B cell (primary cell): Measurements from ENCODE around the gene GLIS1. TPM values are rescaled to one million over a fixed set of nuclear protein-coding genes. Genes with fewer than 3 reads are reported as not detected.

Experiments used
- ATAC-seq: fragments of 200-7000 bp; cut with Tn5 transposase; one replicate; pipeline ENCODE4 v1.10.0; 2021; ENCODE audit warnings: low read depth, mild to moderate bottlenecking, moderate number of reproducible peaks, moderate library complexity
- CTCF ChIA-PET: fragments of 350-600 bp; sonication (Branson Sonifier 250); formaldehyde crosslinking; loops from one replicate; lab custom pipeline; 2021; ENCODE audit warnings: antibody characterized with exemption, inconsistent platforms; lab: Charles Lee
- POLR2A ChIA-PET: fragments of 350-600 bp; sonication (Branson Sonifier 250); formaldehyde crosslinking; loops from one replicate; lab custom pipeline; 2021; ENCODE audit warnings: antibody characterized with exemption; lab: Charles Lee
- DNase-seq: peaks from one replicate; pipeline ENCODE4 v3.0.0; 2013
- H2AFZ ChIP-seq: 2 replicates; pipeline ENCODE4 v1.6.1; 2012; ENCODE audit warnings: mild to moderate bottlenecking, low read depth, low read length; ENCODE audit not compliant: insufficient read depth, poor library complexity, severe bottlenecking
- H3K27ac ChIP-seq, 2 donors: 1 replicate in 1 of 2; 2 replicates in 1 of 2; pipeline ENCODE4 v1.5.1; 2012 to 2013; ENCODE audit warnings: low read length in 2 of 2, mild to moderate bottlenecking in 2 of 2, moderate library complexity in 1 of 2
- H3K27me3 ChIP-seq, 4 experiments: fragments of 200-600 bp in 1 of 4; sonication (generic) in 1 of 4; replicated peaks in 1 of 4; 1 replicate in 2 of 4; 2 replicates in 2 of 4; pipeline versions ENCODE4 v1.6.1 to v1.7.0; 2013 to 2016; ENCODE audit warnings: low read length in 3 of 4, mild to moderate bottlenecking in 2 of 4, mixed read lengths in 1 of 4, moderate library complexity in 1 of 4; ENCODE audit not compliant: insufficient read depth in 4 of 4, control insufficient read depth in 3 of 4; ENCODE audit errors: control extremely low read depth in 1 of 4
- H3K36me3 ChIP-seq, 2 experiments: replicated peaks in 1 of 2; 1 replicate in 1 of 2; 2 replicates in 1 of 2; pipeline versions ENCODE4 v1.6.1 to v1.7.1; 2013; ENCODE audit warnings: low read length in 1 of 2; ENCODE audit not compliant: insufficient read depth in 2 of 2, control insufficient read depth in 1 of 2; ENCODE audit errors: control extremely low read depth in 1 of 2, extremely low read depth in 1 of 2
- H3K4me1 ChIP-seq, 2 donors: fragments of 200-600 bp in 1 of 2; sonication (generic) in 1 of 2; 1 replicate in 1 of 2; 2 replicates in 1 of 2; pipeline versions ENCODE4 v1.5.1 to v1.6.1; 2013 to 2017; ENCODE audit warnings: low read length in 2 of 2; ENCODE audit not compliant: control insufficient read depth in 2 of 2, insufficient read depth in 2 of 2
- H3K4me2 ChIP-seq: replicated peaks from 2 replicates; pipeline ENCODE3; 2012; ENCODE audit warnings: mild to moderate bottlenecking, low read depth, low read length; ENCODE audit not compliant: poor library complexity, severe bottlenecking
- H3K4me3 ChIP-seq, 5 experiments: fragments of 200-600 bp in 1 of 5; sonication (generic) in 1 of 5; 1 replicate in 3 of 5; 2 replicates in 2 of 5; pipeline versions ENCODE4 v1.5.1 to v1.7.0; 2011 to 2016; ENCODE audit warnings: low read length in 4 of 5, mild to moderate bottlenecking in 4 of 5, low read depth in 2 of 5, control low read depth in 1 of 5, moderate library complexity in 1 of 5; ENCODE audit not compliant: insufficient read depth in 1 of 5; ENCODE audit errors: control extremely low read depth in 1 of 5, extremely low read depth in 1 of 5
- H3K79me2 ChIP-seq: fragments of 200-600 bp; sonication (generic); one replicate; pipeline ENCODE4 v1.6.0; 2016; ENCODE audit warnings: low read length; ENCODE audit not compliant: control insufficient read depth, insufficient read depth
- H3K9ac ChIP-seq: fragments of 200-600 bp; sonication (generic); 2 replicates; pipeline ENCODE4 v1.6.1; 2017; ENCODE audit warnings: mild to moderate bottlenecking, low read length, moderate library complexity
- H3K9me3 ChIP-seq, 3 donors: one replicate each; pipeline versions ENCODE4 v1.6.1 to v1.7.1; 2013; ENCODE audit warnings: low read length in 2 of 3; ENCODE audit not compliant: control insufficient read depth in 2 of 3, insufficient read depth in 1 of 3; ENCODE audit errors: control extremely low read depth in 1 of 3
- H4K20me1 ChIP-seq: 2 replicates; pipeline ENCODE4 v1.6.0; 2012; ENCODE audit warnings: mild to moderate bottlenecking, low read length; ENCODE audit not compliant: insufficient read depth, control insufficient read depth, poor library complexity, severe bottlenecking
- H3K27ac Mint-ChIP-seq: one replicate; pipeline ENCODE4 v1.8.0; 2021; ENCODE audit warnings: mixed read lengths
- H3K27me3 Mint-ChIP-seq: one replicate; pipeline ENCODE4 v1.8.0; 2021; ENCODE audit warnings: mixed read lengths
- H3K4me1 Mint-ChIP-seq: one replicate; pipeline ENCODE4 v1.8.0; 2021; ENCODE audit warnings: mixed read lengths
- H3K4me3 Mint-ChIP-seq: one replicate; pipeline ENCODE4 v1.8.0; 2021; ENCODE audit warnings: mixed read lengths
- H3K9me3 Mint-ChIP-seq: one replicate; pipeline ENCODE4 v1.8.0; 2022; ENCODE audit warnings: mixed read lengths; ENCODE audit not compliant: insufficient read depth
- EZH2 ChIP-seq: IDR thresholded peaks from 2 replicates; pipeline ENCODE4 v1.6.1; 2012; ENCODE audit warnings: borderline replicate concordance, low read depth, mild to moderate bottlenecking, moderate library complexity, low read length; ENCODE audit not compliant: insufficient read depth, poor library complexity, severe bottlenecking
- whole genome bisulfite sequencing: methylation state at CpG from one replicate; pipeline ENCODE4 v1.1.5; 2013; ENCODE audit warnings: missing lambda C conversion rate; ENCODE audit not compliant: insufficient coverage; 5-methylcytosine and 5-hydroxymethylcytosine counted together
- intact Hi-C: fragments of 100-400 bp; cut with micrococcal nuclease; formaldehyde crosslinking; loops from one replicate; pipeline ENCODE4 v1.10.0; 2022
- polyA plus RNA-seq: library from polyadenylated mRNA; depleted of rRNA; stranded (reverse); fragments of >200 nt; gene quantifications from 2 replicates; pipeline ENCODE4 v1.2.3, GENCODE V29; 2012
- total RNA-seq, 2 donors: library from RNA; stranded (reverse); fragments of 120-200 nt in 1 of 2; gene quantifications; 1 replicate in 1 of 2; 2 replicates in 1 of 2; pipeline versions ENCODE4 v1.2.3 to v1.2.4, GENCODE V29; 2013 to 2022
- TF ChIP-seq, protein P1 (sequence below): fragments of 200-600 bp; IDR thresholded peaks from one replicate; pipeline ENCODE4 v1.8.0; 2022; ENCODE audit warnings: antibody characterized with exemption, mild to moderate bottlenecking

The GLIS1 gene
- total and polyA plus RNA-seq, 2 donors (not counting 1 experiment from before 2014, with no cell fraction given): not detected

- H4K20me1 ChIP-seq: no peaks in the 10 kb centered on the region
- no peak overlapping the region for H3K27ac ChIP-seq
- no peaks in the 10 kb centered on the region for H3K4me1 ChIP-seq
- no peak overlapping the region for H2AFZ ChIP-seq
- H3K27ac Mint-ChIP-seq: no peak overlapping the region
- 56% methylated on average over 10 of the region's 14 CpGs for WGBS
- no peak overlapping the region for H3K4me3 Mint-ChIP-seq
- peaks cover 43% of the 10 kb centered on the region for H3K27me3 Mint-ChIP-seq
- intact Hi-C loops: no loop called here
- no peaks in the 10 kb centered on the region for H3K4me1 Mint-ChIP-seq
- H3K9me3 Mint-ChIP-seq: peaks cover 2% of the 10 kb centered on the region
- TF ChIP-seq, protein P1, sequence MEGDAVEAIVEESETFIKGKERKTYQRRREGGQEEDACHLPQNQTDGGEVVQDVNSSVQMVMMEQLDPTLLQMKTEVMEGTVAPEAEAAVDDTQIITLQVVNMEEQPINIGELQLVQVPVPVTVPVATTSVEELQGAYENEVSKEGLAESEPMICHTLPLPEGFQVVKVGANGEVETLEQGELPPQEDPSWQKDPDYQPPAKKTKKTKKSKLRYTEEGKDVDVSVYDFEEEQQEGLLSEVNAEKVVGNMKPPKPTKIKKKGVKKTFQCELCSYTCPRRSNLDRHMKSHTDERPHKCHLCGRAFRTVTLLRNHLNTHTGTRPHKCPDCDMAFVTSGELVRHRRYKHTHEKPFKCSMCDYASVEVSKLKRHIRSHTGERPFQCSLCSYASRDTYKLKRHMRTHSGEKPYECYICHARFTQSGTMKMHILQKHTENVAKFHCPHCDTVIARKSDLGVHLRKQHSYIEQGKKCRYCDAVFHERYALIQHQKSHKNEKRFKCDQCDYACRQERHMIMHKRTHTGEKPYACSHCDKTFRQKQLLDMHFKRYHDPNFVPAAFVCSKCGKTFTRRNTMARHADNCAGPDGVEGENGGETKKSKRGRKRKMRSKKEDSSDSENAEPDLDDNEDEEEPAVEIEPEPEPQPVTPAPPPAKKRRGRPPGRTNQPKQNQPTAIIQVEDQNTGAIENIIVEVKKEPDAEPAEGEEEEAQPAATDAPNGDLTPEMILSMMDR: no peak
- no peak for TF ChIP-seq EZH2
- no peak overlapping the region for H3K9ac ChIP-seq
- DNase-seq: no peak
- H3K9me3 ChIP-seq: peaks cover 0 to 4% (median 0%) of the 10 kb centered on the region in 3 donors
- no peak for ATAC-seq
- H3K4me3 ChIP-seq: no peak overlapping the region
- H3K27me3 ChIP-seq: peaks cover 0 to 4% (median 3%) of the 10 kb centered on the region in 4 experiments
- no peaks in the 10 kb centered on the region for H3K79me2 ChIP-seq
- no peaks in the 10 kb centered on the region for H3K36me3 ChIP-seq
- H3K4me2 ChIP-seq: no peak overlapping the region
- ChIA-PET CTCF (no interaction called here), POLR2A (no interaction called here)
Observed at GRCh38 chr1:53562291-53562980, 176.5 kb downstream of the GLIS1 start.

DNA sequence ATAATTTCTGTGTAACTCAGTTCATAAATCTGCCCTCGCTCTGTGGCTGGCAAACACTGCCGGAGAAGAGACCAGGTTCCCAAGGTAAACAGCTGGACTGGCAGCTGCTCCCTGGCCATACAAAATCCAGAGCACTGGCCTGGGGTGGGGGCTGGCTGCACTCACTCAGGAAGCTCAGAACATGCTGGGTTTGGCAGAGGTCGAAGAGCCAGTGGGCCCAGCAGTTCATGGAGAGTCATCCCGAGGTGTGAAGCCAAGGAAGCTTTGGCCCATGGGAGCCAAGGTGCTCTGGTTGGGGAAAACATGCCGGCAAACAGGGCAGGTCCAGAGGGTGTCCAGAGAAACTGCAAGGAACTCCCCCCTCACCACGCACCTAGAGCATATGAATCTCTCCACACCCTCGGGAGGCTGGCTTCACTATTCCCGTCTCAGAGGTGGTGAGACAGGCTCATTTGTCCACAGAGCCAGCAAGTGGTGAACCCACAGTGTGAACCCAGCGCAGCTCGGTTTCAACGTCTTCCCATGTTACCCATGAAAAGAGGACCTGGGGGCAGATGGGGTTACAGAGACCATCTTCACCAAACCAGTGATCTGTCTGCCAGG lies 177.4 kb downstream of the GLIS1 start:
- no peak overlapping the region for H3K4me3 Mint-ChIP-seq
- ATAC-seq: no peak
- WGBS: 87% methylated on average over 11 of the region's 11 CpGs
- H2AFZ ChIP-seq: no peak overlapping the region
- ChIA-PET CTCF (no interaction called here), POLR2A (no interaction called here)
- no peak overlapping the region for H3K4me3 ChIP-seq
- no peak overlapping the region for H3K27ac Mint-ChIP-seq
- H3K79me2 ChIP-seq: no peaks in the 10 kb centered on the region
- H3K27me3 Mint-ChIP-seq: peaks cover 35% of the 10 kb centered on the region
- H3K9ac ChIP-seq: no peak overlapping the region
- TF ChIP-seq, protein P1: no peak
- no peak for TF ChIP-seq EZH2
- intact Hi-C loops: no loop called here
- peaks cover under 1% of the 10 kb centered on the region for H3K9me3 Mint-ChIP-seq
- H3K4me1 Mint-ChIP-seq: no peaks in the 10 kb centered on the region
- H3K27me3 ChIP-seq: peaks cover 0 to 4% (median 3%) of the 10 kb centered on the region in 4 experiments
- peaks cover 0 to 2% (median 0%) of the 10 kb centered on the region in 3 donors for H3K9me3 ChIP-seq
- no peaks in the 10 kb centered on the region for H3K4me1 ChIP-seq
- H4K20me1 ChIP-seq: no peaks in the 10 kb centered on the region
- H3K4me2 ChIP-seq: no peak overlapping the region
- no peak overlapping the region for H3K27ac ChIP-seq
- no peaks in the 10 kb centered on the region for H3K36me3 ChIP-seq
- DNase-seq: no peak
